Stimulated activated CD8-positive, alpha-beta memory T cell treated with anti-CD3 and anti-CD28 coated beads, Interleukin-12 subunit alpha, Interleukin-12 subunit beta, amount 100 ng/mL, for 4 hours (primary cell): Measurements from ENCODE around the gene STON2.

ENCODE experiments used
- DNase-seq: peaks from one replicate; pipeline ENCODE4 v3.0.0-alpha.2; 2020; ENCODE audit warnings: low read depth

Gene STON2

GRCh38 chr14:81416981-81417380 lies 16.9 kb upstream of the STON2 start:
- no peak for DNase-seq

GRCh38 chr14:81416194-81416952 lies 16.2 kb upstream of the STON2 start:
- DNase-seq = no peak

GRCh38 chr14:81415781-81416180 lies 15.7 kb upstream of the STON2 start:
- DNase-seq = no peak

DNA sequence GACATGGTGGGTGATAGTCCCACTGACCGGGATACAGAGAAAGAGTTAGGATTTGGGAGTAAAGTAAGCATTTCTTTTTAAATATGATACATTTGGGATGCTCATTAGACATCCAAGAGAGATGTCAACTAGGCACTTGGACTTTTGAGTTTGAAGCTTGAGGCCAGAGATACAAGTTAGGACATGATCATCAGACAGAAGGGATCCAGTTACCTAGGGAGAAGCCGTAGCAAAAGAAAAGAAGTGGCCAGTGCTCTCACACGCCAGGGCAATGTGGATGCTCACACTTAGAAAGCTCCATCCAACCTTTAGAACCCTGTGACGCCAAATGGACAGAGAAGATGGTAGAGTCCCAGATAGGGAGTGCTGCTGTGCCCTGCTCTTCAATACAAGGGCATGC lies 14.0 kb upstream of the STON2 start:
- no peak for DNase-seq

- no peak for DNase-seq
These were observed 12.7 kb upstream of the STON2 start for GRCh38 chr14:81412779-81413178.

DNA sequence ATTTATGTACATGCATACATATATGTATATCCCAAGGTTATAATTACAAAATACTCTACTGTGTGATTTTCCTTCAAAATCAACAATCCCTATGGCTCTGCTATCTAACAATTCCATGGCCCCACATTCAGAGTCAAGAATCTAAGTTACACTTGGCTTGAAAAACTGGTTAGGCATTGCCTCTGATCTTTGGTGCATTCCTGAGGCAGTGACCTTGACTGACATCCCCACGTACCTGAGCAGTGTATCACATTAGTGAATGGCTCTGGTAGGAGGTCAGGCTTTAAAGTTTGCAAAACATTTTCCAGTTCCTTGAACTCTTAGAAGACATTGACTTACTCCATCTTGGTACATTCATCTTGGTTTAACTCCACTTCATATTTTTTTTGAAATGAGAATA lies 8.5 kb upstream of the STON2 start:
- DNase-seq = no peak

DNA sequence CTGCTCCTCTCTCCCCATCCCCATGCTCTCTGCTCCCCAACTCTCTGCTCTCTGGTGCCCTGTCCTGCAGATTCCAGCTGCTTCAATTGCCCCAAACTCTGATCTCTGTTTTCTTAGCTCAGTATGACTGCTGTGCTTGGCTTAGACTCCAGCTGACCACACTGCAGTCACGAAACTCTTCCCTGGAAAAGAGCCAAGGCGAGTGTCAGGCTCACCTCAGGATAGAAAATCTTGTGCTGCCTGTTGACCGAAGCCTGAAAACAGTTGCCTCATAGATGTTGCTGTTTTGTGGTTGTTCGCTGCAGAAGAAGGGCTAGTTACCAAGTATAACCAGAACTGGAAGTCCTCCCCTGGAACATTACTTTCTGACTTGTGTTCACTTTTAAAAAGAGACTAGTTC lies 6.7 kb upstream of the STON2 start:
- DNase-seq = no peak

DNA sequence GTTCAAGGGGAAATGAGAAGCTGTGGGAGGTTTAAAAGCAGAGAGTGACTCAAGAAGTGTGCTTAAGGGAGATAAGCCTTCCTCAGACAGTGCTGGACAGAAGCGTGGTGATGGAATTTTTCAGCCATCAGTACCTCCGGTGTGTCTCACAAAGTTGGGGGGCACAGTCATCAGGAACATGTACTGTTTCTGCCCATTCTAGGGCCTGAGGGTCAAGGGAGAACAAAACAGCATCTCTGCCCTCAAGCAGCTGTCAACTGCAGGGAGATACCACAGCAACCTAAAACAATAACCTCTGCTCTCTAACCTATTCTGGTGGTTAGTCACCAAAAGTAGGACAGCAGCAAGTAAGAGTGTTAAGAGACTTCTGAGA lies 2.0 kb upstream of the STON2 start:
- DNase-seq = no peak

DNA sequence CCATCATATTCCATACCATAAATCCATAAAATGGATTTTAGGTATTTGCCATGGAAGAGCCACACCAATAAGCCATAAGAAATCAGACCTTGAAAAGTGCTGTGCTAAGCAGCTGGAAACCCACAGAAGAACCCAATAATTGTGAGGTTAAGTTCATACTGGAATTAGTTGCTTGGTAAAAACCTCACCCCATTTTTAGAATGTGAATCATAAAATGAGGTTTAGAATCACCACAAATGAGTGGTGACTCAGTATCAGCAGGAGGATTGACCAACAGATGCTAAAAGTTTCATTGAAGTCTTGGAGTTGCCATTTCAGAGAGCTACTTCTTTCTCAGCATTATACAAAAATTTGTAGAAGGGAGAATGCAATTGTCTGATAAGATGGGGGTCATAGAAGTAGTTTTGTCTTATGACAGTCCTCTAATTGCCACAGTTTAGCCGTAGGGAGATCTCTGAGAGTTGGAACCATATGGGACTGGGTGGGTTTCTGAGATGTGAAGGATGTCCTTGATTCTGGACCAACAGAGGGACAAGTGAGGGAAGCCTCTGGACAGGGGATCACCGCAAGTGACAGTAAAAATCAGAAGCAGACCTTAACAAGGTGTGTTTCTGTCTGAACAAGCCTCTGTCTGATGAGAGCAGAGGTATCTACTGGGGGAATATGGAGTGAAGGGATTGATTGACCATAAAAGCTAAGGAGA lies 1.4 kb upstream of the STON2 start:
- no peak for DNase-seq

- no peak for DNase-seq
These were observed 728 bp upstream of the STON2 start for GRCh38 chr14:81400852-81401251.

DNA sequence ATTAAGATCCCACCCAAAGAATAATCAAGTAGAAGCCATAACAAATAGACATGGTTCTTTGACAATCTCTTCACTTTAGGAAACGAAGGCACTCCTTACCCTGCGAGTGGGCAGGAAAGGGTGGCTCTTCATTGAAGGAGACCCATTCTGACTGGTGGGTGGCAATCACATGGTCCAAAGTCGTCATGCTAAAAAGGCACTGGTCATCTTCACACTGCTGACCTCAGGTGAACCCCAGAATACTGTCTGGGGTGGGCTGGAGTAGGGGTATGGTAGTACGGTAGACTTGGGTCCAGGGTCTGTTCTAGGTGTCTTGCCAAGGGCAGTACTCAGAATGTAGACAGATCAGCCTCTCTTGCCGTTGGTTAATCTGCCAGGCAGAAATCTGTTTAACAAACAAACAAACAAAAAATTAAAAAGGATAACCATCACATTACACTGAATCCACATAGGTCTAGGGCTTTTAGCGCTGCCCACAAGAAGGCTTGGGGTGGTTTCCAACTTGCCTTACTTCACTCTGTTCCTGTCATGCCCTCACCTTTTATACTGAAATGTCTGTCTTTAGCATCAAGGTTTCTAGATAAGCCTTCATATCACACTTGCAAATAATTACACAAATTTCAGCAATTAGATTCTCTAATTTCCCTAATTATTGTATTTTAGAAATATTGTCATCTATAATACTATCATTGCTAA lies 1.8 kb downstream of the STON2 start:
- no peak for DNase-seq

- DNase-seq = no peak
These were observed 4.0 kb downstream of the STON2 start for GRCh38 chr14:81396113-81396512.

- DNase-seq = no peak
These were observed 5.4 kb downstream of the STON2 start for GRCh38 chr14:81394739-81395138.

DNA sequence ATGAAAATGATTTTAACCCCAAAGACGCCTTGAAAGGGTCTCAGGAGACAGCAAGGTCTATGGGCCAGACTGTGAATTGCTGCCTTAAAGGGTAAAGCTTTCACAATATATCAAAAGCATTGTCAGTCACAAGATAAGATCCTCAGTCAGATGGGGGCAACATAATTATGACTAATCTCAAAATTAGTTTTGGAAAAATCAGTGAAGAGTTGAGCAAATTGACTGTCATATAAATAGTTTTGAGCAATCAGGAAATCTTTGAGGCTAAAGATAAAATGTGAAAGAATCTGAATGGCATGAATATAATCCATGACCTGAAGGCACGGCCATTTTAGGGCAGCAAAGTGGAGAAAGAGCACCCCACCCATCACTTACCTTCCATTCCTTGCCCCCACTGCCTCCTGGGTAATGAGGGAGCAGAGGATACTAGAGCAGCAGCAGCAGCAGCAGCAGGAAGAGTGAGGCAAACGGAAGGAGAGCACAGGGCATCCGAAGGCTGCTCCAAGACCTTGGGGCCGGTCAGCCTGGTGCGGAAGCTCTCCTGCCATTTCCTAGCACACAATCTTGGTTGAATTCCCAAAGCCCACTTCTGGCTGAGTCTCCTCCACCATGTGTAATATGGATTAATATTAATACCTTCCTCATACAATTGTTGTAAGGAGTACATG lies 7.0 kb downstream of the STON2 start:
- DNase-seq = no peak

DNA sequence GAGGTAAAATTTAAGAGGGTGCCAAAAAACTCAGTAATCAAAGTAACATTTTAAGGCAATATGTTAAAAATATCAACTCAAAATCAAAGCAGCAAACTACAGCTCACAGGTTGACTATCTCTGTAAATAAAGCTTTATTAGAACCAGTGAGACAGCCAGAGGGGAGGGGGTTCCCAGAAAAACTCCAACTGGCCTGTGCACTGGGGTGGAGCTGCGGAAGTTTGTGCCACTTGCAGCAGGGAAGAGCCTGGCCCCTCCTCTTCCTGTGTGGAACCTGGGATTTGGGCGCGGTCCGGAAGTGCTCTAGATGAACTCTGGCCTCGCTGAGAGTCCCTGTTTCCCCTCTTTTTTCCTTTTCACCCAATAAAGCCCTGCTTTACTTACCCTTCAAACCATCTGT lies 8.1 kb downstream of the STON2 start:
- DNase-seq = no peak

GRCh38 chr14:81390696-81391095 lies 9.4 kb downstream of the STON2 start:
- DNase-seq = no peak

GRCh38 chr14:81388336-81388735 lies 11.8 kb downstream of the STON2 start:
- no peak for DNase-seq

DNA sequence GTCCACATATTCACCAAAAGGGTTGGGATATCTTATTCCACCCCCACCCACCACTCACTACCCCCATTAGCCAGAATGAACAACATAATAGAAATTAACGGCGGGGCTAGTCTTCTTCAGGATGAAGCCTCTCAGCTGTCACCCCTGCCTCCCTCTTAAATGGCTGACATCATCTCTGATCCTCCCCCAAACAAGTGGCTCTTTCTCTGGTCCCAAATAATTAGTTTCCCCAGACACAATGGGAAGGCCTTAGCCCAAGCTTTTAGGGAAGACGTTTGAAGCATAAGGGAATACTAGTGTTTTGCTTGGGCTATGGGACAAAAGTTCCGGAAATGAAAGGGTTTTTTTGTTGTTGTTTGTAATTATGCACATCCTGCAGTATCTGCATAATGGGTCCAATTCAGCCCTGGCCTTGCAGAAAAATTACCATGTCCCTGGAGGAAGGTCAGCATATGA lies 13.8 kb downstream of the STON2 start:
- no peak for DNase-seq

- no peak for DNase-seq
These were observed 14.2 kb downstream of the STON2 start for GRCh38 chr14:81385886-81386285.

DNA sequence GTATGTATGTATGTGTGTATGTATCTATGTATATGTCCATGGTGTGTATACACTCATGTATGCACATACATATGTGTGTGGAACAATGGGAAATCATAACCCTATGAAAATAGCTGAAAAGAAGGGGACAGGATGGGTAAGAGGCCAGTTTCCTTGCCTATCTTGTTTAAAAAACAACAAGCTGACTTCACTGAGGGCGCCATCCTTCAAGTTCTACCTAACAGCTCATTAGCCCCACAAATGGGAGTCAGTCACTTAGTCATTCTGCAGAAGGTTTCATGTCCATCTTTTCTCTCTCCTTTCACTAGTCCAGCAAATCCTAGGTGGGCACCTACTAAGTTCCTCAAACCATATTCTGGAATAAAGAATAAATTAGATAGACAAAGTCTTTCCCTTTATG lies 14.7 kb downstream of the STON2 start:
- no peak for DNase-seq

DNA sequence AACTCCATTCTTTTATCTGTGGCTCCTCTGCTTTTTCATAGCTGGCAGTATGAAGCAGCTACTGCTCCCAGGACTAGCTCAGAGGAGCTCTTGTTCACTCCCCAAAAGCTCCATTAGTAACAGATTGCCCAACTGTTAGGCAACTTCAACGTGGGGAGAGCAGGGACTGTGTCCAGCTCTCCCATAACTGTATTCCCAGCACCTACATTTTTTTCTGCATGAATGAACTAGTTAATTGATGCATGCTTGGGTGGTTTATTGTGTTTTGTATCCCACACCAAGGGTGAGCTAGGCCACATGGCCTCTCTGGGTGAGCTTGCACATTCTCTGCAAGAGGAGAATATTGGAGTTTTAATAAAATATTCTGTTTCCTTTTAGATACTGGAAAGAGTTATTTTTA lies 15.2 kb downstream of the STON2 start:
- no peak for DNase-seq

DNA sequence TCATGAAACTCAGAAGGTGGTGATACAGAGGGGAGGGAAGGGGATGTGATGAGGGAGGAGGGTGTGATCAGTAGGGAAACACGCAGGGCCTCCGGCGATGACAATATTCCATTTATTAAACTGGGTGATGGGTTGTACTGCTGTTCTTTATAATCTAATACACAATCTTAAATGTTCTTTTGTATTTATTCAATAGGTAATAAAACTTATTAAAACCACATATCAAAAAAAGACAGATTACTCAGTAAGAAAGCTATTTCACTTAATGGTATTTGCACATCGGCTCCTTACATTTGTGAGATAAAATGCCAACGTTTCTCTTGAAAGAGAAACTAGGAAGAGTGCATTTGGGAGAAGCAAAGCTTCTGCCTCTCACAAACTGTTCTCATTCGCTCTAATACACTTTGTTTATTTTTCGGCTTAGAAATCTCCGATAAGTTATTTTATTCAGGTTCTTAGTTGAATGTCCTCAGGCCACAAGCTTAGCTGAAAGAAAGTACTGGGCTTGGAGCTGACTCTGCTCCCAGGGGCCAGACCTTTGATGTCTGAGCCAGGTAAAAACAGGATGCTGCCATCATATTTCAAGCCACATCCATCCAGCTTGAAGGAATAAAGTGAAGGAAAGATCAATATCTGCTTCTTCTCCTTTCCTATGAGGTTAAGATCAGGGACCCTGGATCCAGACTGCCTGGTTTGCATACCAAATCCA lies 17.5 kb downstream of the STON2 start:
- DNase-seq = no peak
